ENCODE results near the gene RAET1L. TPM values are rescaled to one million over a fixed set of nuclear protein-coding genes. Genes with fewer than 3 reads are reported as not detected.

RAET1L gene
- total and polyA plus RNA-seq, 2 experiments from 2014 or later: not detected

DNA sequence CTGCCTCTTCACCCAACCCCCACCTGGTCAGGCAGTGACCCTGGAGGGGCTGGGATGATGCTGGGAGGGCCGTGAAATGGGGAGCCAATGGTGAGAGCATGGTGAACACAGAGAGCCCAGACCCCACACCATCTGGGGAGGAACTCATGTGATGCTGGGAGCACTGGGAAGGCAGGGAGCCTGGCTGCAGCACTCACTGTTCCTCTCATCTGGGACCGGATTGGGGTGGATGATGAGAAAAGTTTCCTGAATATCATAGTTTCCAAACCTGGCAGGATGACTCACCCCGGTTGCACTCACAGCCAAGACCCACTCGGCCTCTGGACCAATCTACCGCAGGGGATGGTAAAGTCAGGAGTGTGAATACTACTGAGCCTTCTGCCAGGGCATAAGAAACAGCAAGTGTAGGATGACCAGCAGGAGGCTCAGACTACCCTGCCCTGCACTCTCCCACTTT, 39.8 kb downstream of the RAET1L start (continued):
- TF ChIP-seq, protein P1, sequence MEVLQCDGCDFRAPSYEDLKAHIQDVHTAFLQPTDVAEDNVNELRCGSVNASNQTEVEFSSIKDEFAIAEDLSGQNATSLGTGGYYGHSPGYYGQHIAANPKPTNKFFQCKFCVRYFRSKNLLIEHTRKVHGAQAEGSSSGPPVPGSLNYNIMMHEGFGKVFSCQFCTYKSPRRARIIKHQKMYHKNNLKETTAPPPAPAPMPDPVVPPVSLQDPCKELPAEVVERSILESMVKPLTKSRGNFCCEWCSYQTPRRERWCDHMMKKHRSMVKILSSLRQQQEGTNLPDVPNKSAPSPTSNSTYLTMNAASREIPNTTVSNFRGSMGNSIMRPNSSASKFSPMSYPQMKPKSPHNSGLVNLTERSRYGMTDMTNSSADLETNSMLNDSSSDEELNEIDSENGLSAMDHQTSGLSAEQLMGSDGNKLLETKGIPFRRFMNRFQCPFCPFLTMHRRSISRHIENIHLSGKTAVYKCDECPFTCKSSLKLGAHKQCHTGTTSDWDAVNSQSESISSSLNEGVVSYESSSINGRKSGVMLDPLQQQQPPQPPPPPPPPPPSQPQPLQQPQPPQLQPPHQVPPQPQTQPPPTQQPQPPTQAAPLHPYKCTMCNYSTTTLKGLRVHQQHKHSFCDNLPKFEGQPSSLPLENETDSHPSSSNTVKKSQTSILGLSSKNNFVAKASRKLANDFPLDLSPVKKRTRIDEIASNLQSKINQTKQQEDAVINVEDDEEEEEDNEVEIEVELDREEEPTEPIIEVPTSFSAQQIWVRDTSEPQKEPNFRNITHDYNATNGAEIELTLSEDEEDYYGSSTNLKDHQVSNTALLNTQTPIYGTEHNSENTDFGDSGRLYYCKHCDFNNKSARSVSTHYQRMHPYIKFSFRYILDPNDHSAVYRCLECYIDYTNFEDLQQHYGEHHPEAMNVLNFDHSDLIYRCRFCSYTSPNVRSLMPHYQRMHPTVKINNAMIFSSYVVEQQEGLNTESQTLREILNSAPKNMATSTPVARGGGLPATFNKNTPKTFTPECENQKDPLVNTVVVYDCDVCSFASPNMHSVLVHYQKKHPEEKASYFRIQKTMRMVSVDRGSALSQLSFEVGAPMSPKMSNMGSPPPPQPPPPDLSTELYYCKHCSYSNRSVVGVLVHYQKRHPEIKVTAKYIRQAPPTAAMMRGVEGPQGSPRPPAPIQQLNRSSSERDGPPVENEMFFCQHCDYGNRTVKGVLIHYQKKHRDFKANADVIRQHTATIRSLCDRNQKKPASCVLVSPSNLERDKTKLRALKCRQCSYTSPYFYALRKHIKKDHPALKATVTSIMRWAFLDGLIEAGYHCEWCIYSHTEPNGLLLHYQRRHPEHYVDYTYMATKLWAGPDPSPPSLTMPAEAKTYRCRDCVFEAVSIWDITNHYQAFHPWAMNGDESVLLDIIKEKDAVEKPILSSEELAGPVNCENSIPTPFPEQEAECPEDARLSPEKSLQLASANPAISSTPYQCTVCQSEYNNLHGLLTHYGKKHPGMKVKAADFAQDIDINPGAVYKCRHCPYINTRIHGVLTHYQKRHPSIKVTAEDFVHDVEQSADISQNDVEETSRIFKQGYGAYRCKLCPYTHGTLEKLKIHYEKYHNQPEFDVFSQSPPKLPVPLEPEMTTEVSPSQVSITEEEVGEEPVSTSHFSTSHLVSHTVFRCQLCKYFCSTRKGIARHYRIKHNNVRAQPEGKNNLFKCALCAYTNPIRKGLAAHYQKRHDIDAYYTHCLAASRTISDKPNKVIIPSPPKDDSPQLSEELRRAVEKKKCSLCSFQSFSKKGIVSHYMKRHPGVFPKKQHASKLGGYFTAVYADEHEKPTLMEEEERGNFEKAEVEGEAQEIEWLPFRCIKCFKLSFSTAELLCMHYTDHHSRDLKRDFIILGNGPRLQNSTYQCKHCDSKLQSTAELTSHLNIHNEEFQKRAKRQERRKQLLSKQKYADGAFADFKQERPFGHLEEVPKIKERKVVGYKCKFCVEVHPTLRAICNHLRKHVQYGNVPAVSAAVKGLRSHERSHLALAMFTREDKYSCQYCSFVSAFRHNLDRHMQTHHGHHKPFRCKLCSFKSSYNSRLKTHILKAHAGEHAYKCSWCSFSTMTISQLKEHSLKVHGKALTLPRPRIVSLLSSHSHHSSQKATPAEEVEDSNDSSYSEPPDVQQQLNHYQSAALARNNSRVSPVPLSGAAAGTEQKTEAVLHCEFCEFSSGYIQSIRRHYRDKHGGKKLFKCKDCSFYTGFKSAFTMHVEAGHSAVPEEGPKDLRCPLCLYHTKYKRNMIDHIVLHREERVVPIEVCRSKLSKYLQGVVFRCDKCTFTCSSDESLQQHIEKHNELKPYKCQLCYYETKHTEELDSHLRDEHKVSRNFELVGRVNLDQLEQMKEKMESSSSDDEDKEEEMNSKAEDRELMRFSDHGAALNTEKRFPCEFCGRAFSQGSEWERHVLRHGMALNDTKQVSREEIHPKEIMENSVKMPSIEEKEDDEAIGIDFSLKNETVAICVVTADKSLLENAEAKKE (CRISPR knock-in tag; IDR thresholded peaks at IDR 0.05): no peak
- TF ChIP-seq EZH2 (IDR thresholded peaks at IDR 0.05; ENCODE audit: low read depth, unreplicated experiment): no peak
- TF ChIP-seq, protein P2, sequence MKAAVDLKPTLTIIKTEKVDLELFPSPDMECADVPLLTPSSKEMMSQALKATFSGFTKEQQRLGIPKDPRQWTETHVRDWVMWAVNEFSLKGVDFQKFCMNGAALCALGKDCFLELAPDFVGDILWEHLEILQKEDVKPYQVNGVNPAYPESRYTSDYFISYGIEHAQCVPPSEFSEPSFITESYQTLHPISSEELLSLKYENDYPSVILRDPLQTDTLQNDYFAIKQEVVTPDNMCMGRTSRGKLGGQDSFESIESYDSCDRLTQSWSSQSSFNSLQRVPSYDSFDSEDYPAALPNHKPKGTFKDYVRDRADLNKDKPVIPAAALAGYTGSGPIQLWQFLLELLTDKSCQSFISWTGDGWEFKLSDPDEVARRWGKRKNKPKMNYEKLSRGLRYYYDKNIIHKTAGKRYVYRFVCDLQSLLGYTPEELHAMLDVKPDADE (IDR thresholded peaks at IDR 0.05): no peak
- TF ChIP-seq POLR2AphosphoS5 (IDR thresholded peaks at IDR 0.05; ENCODE audit: low read depth): no peak

DNA sequence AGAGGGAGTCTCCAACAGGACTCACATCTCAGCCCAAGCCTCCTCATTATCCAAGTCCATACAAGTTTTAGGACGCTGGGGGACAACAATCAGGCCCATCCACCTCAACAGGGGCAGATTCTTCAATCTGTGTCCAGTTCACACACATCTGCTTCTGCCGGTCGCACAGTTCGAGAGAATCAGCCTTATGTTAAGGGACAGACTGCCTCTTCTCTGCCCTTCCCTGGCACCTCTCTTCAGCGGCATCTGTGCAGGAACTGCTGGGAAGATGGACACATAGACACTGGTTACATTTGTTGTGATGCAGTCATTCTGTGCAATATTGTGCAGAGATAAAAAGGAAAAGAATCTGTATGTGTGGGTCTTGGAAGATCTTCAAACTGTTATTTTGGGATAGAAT, 40.6 kb downstream of the RAET1L start:
- H3K4me3 Mint-ChIP-seq: no peak overlapping the region
- ATAC-seq (no peak), DNase-seq (ENCODE audit: low spot score) (no peak)
- H3K9me2 ChIP-seq (ENCODE audit: insufficient read depth): no peaks in the 10 kb centered on the region
- peaks cover 19% of the 10 kb centered on the region for H3K4me1 Mint-ChIP-seq
- H3K4me1 ChIP-seq (ENCODE audit: insufficient read depth): peaks cover 4% of the 10 kb centered on the region; the same call in 1 of the 2 replicates
- H2AFZ ChIP-seq: no peak overlapping the region
- no peaks in the 10 kb centered on the region for H3K36me3 ChIP-seq (ENCODE audit: insufficient read depth)
- no peaks in the 10 kb centered on the region for H3F3A ChIP-seq (replicated peaks; ENCODE audit: low read depth)
- no peak overlapping the region for H3K27ac Mint-ChIP-seq
- H3K79me2 ChIP-seq (replicated peaks; ENCODE audit: insufficient read depth): no peaks in the 10 kb centered on the region
- H3K27me3 Mint-ChIP-seq (ENCODE audit: insufficient read depth, low read depth, poor library complexity): peaks cover 92% of the 10 kb centered on the region
- H3K27ac ChIP-seq (ENCODE audit: low read depth): no peak overlapping the region
- H4K20me1 ChIP-seq (replicated peaks; ENCODE audit: insufficient read depth): peaks cover 7% of the 10 kb centered on the region; the same call in 1 of the 2 replicates
- H3K27me3 ChIP-seq (ENCODE audit: insufficient read depth): peaks cover 92% of the 10 kb centered on the region
- no peaks in the 10 kb centered on the region; the same call in 2 of the 3 replicates for H3K36me3 Mint-ChIP-seq (ENCODE audit: low read depth)
- no peak overlapping the region for H3K4me2 ChIP-seq
- no peak overlapping the region for H3K4me3 ChIP-seq
- peaks cover 2% of the 10 kb centered on the region; the same call in 1 of the 3 replicates for H3K9me3 Mint-ChIP-seq
- TF ChIP-seq NANOG (IDR thresholded peaks at IDR 0.05; ENCODE audit: borderline replicate concordance) (no peak), ZNF331 (CRISPR knock-in tag; IDR thresholded peaks at IDR 0.05; ENCODE audit: low read depth) (no peak), STAT1 (IDR thresholded peaks at IDR 0.05; ENCODE audit: unreplicated experiment) (no peak), POLR2AphosphoS5 (IDR thresholded peaks at IDR 0.05; ENCODE audit: low read depth) (no peak), EZH2 (IDR thresholded peaks at IDR 0.05; ENCODE audit: low read depth, unreplicated experiment) (no peak), ZNF114 (CRISPR knock-in tag; IDR thresholded peaks at IDR 0.05) (no peak), JUNB (IDR thresholded peaks at IDR 0.05; ENCODE audit: unreplicated experiment) (no peak)
- TF ChIP-seq, protein P3, sequence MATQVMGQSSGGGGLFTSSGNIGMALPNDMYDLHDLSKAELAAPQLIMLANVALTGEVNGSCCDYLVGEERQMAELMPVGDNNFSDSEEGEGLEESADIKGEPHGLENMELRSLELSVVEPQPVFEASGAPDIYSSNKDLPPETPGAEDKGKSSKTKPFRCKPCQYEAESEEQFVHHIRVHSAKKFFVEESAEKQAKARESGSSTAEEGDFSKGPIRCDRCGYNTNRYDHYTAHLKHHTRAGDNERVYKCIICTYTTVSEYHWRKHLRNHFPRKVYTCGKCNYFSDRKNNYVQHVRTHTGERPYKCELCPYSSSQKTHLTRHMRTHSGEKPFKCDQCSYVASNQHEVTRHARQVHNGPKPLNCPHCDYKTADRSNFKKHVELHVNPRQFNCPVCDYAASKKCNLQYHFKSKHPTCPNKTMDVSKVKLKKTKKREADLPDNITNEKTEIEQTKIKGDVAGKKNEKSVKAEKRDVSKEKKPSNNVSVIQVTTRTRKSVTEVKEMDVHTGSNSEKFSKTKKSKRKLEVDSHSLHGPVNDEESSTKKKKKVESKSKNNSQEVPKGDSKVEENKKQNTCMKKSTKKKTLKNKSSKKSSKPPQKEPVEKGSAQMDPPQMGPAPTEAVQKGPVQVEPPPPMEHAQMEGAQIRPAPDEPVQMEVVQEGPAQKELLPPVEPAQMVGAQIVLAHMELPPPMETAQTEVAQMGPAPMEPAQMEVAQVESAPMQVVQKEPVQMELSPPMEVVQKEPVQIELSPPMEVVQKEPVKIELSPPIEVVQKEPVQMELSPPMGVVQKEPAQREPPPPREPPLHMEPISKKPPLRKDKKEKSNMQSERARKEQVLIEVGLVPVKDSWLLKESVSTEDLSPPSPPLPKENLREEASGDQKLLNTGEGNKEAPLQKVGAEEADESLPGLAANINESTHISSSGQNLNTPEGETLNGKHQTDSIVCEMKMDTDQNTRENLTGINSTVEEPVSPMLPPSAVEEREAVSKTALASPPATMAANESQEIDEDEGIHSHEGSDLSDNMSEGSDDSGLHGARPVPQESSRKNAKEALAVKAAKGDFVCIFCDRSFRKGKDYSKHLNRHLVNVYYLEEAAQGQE (IDR thresholded peaks at IDR 0.05; ENCODE audit: unreplicated experiment): no peak
- TF ChIP-seq, protein P4, sequence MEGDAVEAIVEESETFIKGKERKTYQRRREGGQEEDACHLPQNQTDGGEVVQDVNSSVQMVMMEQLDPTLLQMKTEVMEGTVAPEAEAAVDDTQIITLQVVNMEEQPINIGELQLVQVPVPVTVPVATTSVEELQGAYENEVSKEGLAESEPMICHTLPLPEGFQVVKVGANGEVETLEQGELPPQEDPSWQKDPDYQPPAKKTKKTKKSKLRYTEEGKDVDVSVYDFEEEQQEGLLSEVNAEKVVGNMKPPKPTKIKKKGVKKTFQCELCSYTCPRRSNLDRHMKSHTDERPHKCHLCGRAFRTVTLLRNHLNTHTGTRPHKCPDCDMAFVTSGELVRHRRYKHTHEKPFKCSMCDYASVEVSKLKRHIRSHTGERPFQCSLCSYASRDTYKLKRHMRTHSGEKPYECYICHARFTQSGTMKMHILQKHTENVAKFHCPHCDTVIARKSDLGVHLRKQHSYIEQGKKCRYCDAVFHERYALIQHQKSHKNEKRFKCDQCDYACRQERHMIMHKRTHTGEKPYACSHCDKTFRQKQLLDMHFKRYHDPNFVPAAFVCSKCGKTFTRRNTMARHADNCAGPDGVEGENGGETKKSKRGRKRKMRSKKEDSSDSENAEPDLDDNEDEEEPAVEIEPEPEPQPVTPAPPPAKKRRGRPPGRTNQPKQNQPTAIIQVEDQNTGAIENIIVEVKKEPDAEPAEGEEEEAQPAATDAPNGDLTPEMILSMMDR (conservative IDR thresholded peaks at IDR 0.05; ENCODE audit: low read depth in 2 of 2): no peak
- TF ChIP-seq, protein P2 (IDR thresholded peaks at IDR 0.05): no peak

Measured in GM23338 (cell line).